Measurements from ENCODE around the gene EXOSC9. TPM values are rescaled to one million over a fixed set of nuclear protein-coding genes. Genes with fewer than 3 reads are reported as not detected.

Gene EXOSC9
- polyA plus RNA-seq, 1 donor from 2014 or later, result 67.4 TPM

DNA sequence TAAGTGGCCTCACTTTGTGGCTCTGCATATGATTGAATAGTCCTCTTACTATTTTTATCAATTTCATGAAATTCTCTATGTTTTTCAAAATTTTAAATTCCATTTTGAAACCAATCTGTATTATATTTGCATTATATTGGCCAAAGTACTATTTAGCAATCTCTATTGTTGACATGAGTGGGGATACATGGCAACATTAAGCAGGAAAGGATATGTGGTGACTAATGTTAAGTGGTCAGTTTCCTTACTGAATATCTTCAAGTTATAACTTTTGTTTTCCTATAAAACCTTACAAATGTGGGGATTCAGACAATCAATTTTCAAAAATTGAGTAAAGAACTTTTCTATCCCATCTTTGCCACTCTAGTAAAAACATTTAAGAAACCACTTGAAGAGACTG is 59.0 kb downstream of the EXOSC9 start:
- Histone ChIP-seq H3K36me3 (ENCODE audit: insufficient read depth, low read length) (peaks cover 12% of the 10 kb centered on the region), H3K4me2 (ENCODE audit: low read length) (no peak overlapping the region), H3K79me2 (replicated peaks; ENCODE audit: insufficient read depth, low read length) (no peaks in the 10 kb centered on the region), H2AFZ (ENCODE audit: low read depth, low read length) (no peak overlapping the region), H3K27me3 (ENCODE audit: insufficient read depth, low read depth, low read length) (no peaks in the 10 kb centered on the region), H3K9me2 (ENCODE audit: insufficient read depth, low read length) (no peaks in the 10 kb centered on the region), H3K27ac (ENCODE audit: low read length) (no peak overlapping the region), H4K20me1 (ENCODE audit: insufficient read depth) (no peaks in the 10 kb centered on the region), H3K9me3 (ENCODE audit: low read length) (no peaks in the 10 kb centered on the region), H3K4me3 (ENCODE audit: low read length) (no peak overlapping the region), H3K9ac (ENCODE audit: low read length) (no peak overlapping the region), H3F3A (ENCODE audit: insufficient read depth, low read length, poor library complexity, severe bottlenecking) (no peaks in the 10 kb centered on the region)
- TF ChIP-seq POLR2AphosphoS5 (IDR thresholded peaks at IDR 0.05), result no peak
- no peak for TF ChIP-seq MXI1 (conservative IDR thresholded peaks at IDR 0.05; ENCODE audit: poor library complexity, severe bottlenecking)
- TF ChIP-seq, protein P1, sequence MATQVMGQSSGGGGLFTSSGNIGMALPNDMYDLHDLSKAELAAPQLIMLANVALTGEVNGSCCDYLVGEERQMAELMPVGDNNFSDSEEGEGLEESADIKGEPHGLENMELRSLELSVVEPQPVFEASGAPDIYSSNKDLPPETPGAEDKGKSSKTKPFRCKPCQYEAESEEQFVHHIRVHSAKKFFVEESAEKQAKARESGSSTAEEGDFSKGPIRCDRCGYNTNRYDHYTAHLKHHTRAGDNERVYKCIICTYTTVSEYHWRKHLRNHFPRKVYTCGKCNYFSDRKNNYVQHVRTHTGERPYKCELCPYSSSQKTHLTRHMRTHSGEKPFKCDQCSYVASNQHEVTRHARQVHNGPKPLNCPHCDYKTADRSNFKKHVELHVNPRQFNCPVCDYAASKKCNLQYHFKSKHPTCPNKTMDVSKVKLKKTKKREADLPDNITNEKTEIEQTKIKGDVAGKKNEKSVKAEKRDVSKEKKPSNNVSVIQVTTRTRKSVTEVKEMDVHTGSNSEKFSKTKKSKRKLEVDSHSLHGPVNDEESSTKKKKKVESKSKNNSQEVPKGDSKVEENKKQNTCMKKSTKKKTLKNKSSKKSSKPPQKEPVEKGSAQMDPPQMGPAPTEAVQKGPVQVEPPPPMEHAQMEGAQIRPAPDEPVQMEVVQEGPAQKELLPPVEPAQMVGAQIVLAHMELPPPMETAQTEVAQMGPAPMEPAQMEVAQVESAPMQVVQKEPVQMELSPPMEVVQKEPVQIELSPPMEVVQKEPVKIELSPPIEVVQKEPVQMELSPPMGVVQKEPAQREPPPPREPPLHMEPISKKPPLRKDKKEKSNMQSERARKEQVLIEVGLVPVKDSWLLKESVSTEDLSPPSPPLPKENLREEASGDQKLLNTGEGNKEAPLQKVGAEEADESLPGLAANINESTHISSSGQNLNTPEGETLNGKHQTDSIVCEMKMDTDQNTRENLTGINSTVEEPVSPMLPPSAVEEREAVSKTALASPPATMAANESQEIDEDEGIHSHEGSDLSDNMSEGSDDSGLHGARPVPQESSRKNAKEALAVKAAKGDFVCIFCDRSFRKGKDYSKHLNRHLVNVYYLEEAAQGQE (IDR thresholded peaks at IDR 0.05; ENCODE audit: borderline replicate concordance), result no peak
- TF ChIP-seq SMC3 (conservative IDR thresholded peaks at IDR 0.05; ENCODE audit: poor library complexity), result no peak
- no peak for TF ChIP-seq EP300 (conservative IDR thresholded peaks at IDR 0.05; ENCODE audit: poor library complexity, severe bottlenecking)
- no peak for TF ChIP-seq EZH2 (IDR thresholded peaks at IDR 0.05; ENCODE audit: borderline replicate concordance, insufficient read depth, low read length, poor library complexity, severe bottlenecking)
- TF ChIP-seq RAD21 (conservative IDR thresholded peaks at IDR 0.05), result no peak

DNA sequence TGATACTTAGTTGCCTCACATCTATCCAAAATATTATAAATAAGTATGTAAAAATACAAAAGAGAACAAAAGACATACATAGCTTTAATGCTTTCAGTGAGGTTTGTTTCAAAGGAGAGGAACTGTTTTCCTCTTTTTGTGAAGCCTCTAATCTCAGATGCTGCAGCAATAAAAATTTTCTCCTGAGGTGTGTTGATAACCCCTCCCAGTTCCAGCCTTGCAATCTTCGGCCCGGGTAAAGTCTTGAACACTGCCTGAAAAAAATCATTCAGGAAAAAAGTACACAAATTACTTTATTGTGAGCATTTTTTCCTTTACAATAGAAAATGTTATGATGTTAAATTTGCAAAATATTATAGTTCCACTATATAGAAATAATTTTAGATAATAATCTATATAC is 60.3 kb downstream of the EXOSC9 start:
- H3K4me3 ChIP-seq (ENCODE audit: low read length), result no peak overlapping the region

More for the DNA sequence above, 60.3 kb downstream of the EXOSC9 start:
- no peaks in the 10 kb centered on the region for H3K9me3 ChIP-seq (ENCODE audit: low read length)
- TF ChIP-seq, protein P2, sequence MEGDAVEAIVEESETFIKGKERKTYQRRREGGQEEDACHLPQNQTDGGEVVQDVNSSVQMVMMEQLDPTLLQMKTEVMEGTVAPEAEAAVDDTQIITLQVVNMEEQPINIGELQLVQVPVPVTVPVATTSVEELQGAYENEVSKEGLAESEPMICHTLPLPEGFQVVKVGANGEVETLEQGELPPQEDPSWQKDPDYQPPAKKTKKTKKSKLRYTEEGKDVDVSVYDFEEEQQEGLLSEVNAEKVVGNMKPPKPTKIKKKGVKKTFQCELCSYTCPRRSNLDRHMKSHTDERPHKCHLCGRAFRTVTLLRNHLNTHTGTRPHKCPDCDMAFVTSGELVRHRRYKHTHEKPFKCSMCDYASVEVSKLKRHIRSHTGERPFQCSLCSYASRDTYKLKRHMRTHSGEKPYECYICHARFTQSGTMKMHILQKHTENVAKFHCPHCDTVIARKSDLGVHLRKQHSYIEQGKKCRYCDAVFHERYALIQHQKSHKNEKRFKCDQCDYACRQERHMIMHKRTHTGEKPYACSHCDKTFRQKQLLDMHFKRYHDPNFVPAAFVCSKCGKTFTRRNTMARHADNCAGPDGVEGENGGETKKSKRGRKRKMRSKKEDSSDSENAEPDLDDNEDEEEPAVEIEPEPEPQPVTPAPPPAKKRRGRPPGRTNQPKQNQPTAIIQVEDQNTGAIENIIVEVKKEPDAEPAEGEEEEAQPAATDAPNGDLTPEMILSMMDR (IDR thresholded peaks at IDR 0.05; ENCODE audit: poor library complexity, severe bottlenecking), result no peak
- no peak for TF ChIP-seq EZH2 (IDR thresholded peaks at IDR 0.05; ENCODE audit: borderline replicate concordance, insufficient read depth, low read length, poor library complexity, severe bottlenecking)
- TF ChIP-seq RAD21 (conservative IDR thresholded peaks at IDR 0.05), result no peak
- TF ChIP-seq MXI1 (conservative IDR thresholded peaks at IDR 0.05; ENCODE audit: poor library complexity, severe bottlenecking), result no peak
- H3K4me2 ChIP-seq (ENCODE audit: low read length), result no peak overlapping the region
- H3K27me3 ChIP-seq (ENCODE audit: insufficient read depth, low read depth, low read length), result no peaks in the 10 kb centered on the region
- no peaks in the 10 kb centered on the region for H3F3A ChIP-seq (ENCODE audit: insufficient read depth, low read length, poor library complexity, severe bottlenecking)
- peaks cover 14% of the 10 kb centered on the region for H3K36me3 ChIP-seq (ENCODE audit: insufficient read depth, low read length)
- peaks cover 4% of the 10 kb centered on the region for H3K79me2 ChIP-seq (replicated peaks; ENCODE audit: insufficient read depth, low read length)
- H3K9me2 ChIP-seq (ENCODE audit: insufficient read depth, low read length), result no peaks in the 10 kb centered on the region
- H2AFZ ChIP-seq (ENCODE audit: low read depth, low read length), result no peak overlapping the region
- H3K27ac ChIP-seq (ENCODE audit: low read length), result no peak overlapping the region
- H3K9ac ChIP-seq (ENCODE audit: low read length), result no peak overlapping the region
- no peaks in the 10 kb centered on the region for H4K20me1 ChIP-seq (ENCODE audit: insufficient read depth)

All from neural cell (in vitro differentiated cells).